NCI-H345 (cell line): ENCODE results near the gene PRDM15.
A peak's percentile ranks its signal among the peaks of the same experiment; 100 is the strongest.
"Not testable (repeated sequence)": the region's sequence is repeated elsewhere in the genome, so short reads cannot be mapped to it uniquely, and the experiment has no call there.

ENCODE experiments used
- DNase-seq: peaks from one replicate; lab custom pipeline; 2025; lab: John Stamatoyannopoulos, UW

The PRDM15 gene

GRCh38 chr21:41804381-41804780 lies 74.8 kb downstream of the PRDM15 start:
- DNase-seq, result no peak

- no peak for DNase-seq
These were observed 75.8 kb downstream of the PRDM15 start for GRCh38 chr21:41803316-41803715.

- no peak for DNase-seq
These were observed 76.5 kb downstream of the PRDM15 start for GRCh38 chr21:41802684-41803083.

GRCh38 chr21:41802198-41802584 lies 77.0 kb downstream of the PRDM15 start:
- DNase-seq, result no peak

- DNase-seq, result no peak
These were observed 77.6 kb downstream of the PRDM15 start for GRCh38 chr21:41801321-41802197.

- no peak for DNase-seq
These were observed 78.5 kb downstream of the PRDM15 start for GRCh38 chr21:41800425-41801320.

GRCh38 chr21:41799763-41800162 lies 79.4 kb downstream of the PRDM15 start:
- no peak for DNase-seq

- DNase-seq, result no peak
These were observed 80.8 kb downstream of the PRDM15 start for GRCh38 chr21:41798326-41798725.

GRCh38 chr21:41796476-41797080 lies 82.6 kb downstream of the PRDM15 start:
- DNase-seq, result no peak

GRCh38 chr21:41795726-41796125 lies 83.4 kb downstream of the PRDM15 start:
- DNase-seq, result no peak

- DNase-seq, result no peak
These were observed 84.5 kb downstream of the PRDM15 start for GRCh38 chr21:41794600-41794999.

GRCh38 chr21:41792711-41793110 lies 86.4 kb downstream of the PRDM15 start:
- no peak for DNase-seq

GRCh38 chr21:41786509-41786987 lies 92.6 kb downstream of the PRDM15 start:
- peak; percentile 52 for DNase-seq

- DNase-seq, result not testable (repeated sequence)
These were observed 93.9 kb downstream of the PRDM15 start for GRCh38 chr21:41785262-41785661.

GRCh38 chr21:41784456-41785102 lies 94.6 kb downstream of the PRDM15 start:
- no peak for DNase-seq

GRCh38 chr21:41783476-41784180 lies 95.5 kb downstream of the PRDM15 start:
- peak; percentile 94 for DNase-seq

- no peak for DNase-seq
These were observed 98.1 kb downstream of the PRDM15 start for GRCh38 chr21:41781050-41781410.

GRCh38 chr21:41780337-41781049 lies 98.7 kb downstream of the PRDM15 start:
- no peak for DNase-seq

- peak; percentile 70 for DNase-seq
These were observed 99.5 kb downstream of the PRDM15 start for GRCh38 chr21:41779659-41780058.

- DNase-seq, result peak; percentile 67
These were observed 100.1 kb downstream of the PRDM15 start for GRCh38 chr21:41778930-41779600.
